HG02943 (cell line): ENCODE data around the gene PFN3.

Experiments used
- ATAC-seq: cut with Tn5 transposase; IDR thresholded peaks from one replicate; pipeline ENCODE4 v1.9.1; 2021; ENCODE audit warnings: mild to moderate bottlenecking, low read depth, moderate library complexity; ENCODE audit not compliant: unreplicated experiment

The PFN3 gene

GRCh38 chr5:177402271-177403043 lies 2.0 kb upstream of the PFN3 start:
- ATAC-seq: no peak

- ATAC-seq: no peak
Observed at GRCh38 chr5:177397875-177398390, 2.5 kb downstream of the PFN3 start.

DNA sequence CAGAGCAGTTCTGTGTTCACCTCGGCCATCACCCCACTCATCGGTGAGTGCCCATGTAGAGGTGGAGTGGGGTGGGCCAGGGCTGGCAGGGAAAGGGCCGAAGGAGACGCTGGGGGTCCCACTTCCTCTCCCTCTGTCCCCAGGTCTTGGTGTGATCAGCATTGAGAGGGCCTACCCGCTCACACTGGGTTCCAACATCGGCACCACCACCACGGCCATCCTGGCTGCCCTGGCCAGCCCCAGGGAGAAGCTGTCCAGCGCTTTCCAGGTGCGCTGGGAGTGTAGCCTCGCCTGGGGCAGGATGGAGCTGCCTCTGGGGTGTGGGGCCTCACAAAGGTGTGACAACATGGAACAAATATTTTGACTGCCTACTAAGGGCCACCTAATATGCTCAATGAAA lies 3.7 kb downstream of the PFN3 start:
- ATAC-seq: no peak

DNA sequence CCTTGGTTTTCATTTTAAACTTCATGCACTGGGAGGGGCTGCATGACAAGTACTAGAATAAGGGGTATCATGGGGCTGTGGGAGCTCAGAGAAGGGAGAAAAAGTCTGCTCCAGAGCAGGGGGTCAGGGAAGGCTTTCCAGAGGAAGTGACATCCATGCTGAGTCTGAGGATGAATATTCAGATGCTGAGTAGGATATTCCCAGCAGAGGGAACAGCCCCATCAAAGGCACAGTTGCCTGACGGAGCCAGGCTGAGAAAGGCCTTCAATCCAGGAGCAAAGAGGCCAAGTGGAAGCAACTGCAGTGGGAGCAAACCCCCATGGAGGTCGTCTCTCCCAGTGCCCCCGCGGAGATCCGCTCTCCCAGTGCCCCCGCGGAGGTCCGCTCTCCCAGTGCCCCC lies 4.4 kb downstream of the PFN3 start:
- ATAC-seq: no peak

GRCh38 chr5:177393990-177394389 lies 6.5 kb downstream of the PFN3 start:
- ATAC-seq: no peak

DNA sequence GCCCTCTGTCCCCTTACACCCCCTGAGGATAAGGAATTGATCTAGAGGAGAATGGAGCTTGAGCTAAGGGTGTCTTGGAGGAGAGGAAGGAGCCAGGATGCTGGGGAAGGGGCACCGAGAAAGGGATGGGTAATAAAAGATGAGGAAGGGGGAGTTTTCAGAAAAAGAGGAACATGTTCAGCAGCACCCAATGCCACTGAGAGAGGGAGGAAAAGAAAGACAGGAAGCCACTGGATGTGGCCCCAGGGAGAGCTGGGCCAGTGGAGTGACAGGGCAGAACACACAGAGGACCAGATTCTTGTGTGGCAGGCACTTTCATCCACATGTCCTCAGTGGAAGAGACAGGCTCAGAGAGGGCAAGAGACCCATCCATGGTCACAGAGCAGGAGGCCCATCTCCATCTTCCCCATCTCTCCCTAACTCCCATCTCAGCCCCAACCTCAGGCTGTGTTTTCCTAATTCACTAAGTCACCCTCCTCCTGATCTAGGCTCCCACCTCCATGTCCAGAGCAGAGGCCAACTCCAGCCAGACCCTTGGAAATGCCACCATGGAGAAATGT lies 7.2 kb downstream of the PFN3 start:
- ATAC-seq: no peak

GRCh38 chr5:177392765-177393164 lies 7.7 kb downstream of the PFN3 start:
- no peak for ATAC-seq

DNA sequence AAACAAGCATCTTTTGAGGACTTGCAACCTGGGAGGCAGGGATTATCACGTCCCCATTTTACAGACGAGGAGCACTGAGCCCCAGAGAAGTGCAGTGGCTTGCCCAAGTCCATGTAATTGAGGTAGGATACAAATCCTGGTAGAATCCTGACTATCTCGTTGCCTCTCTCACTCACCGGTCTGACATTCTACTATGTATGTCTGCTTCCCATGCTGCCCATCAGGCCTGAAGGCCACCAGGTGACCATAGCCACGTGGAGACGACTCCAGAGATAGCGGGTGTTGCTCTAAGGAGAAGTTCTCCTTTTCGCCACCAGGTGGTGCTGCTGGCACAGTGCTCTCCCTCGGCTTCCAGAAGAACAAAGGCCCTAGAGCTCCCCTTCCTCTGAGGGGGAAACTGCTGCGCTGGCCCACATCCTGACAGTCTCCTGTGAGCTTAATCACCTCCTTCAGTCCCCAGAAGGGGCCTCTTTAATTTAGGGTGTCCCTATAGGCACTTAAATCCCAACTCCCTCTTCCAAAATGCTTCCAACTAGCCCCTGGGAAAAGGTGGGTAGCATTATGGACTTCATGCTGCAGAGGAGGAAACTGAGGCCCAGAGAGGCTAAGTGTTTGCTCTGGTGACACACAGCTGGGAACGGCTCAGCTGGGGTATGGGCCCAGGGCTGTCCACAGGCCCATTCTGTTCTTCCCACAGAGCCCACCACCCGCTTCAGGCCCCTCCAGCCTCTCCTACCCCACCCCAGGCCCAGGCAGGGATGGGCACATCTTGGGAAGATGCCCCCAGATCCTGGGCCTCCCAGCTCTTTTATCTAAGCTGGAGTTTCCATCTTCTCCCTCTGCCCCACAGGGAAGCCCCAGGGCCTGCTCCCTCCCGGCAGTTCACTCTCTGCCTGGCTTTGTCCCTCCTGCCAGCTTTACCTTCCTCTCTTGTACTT lies 9.8 kb downstream of the PFN3 start:
- ATAC-seq: no peak

- ATAC-seq: no peak
Observed at GRCh38 chr5:177389241-177390169, 11.0 kb downstream of the PFN3 start.

- ATAC-seq: no peak
Observed at GRCh38 chr5:177388521-177389052, 11.9 kb downstream of the PFN3 start.

DNA sequence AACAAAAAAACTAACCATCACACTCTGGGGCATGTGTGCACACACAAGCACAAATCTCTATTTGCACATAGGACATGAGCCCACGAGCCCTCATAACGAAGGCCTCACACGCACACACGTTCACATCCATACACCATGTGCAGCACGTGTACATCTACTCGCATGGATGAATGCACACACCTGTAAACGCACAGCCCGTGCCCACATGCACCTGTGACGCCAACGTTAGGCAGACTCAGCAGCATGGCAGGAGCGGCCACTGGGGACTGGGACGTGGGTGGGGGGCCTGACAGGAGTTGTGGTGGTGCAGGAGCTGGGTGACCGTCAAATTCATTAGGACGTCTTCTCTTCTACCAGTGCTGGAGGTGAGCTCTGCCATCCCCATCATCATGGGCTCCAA lies 13.1 kb downstream of the PFN3 start:
- no peak for ATAC-seq

GRCh38 chr5:177386542-177386941 lies 13.9 kb downstream of the PFN3 start:
- ATAC-seq: no peak

DNA sequence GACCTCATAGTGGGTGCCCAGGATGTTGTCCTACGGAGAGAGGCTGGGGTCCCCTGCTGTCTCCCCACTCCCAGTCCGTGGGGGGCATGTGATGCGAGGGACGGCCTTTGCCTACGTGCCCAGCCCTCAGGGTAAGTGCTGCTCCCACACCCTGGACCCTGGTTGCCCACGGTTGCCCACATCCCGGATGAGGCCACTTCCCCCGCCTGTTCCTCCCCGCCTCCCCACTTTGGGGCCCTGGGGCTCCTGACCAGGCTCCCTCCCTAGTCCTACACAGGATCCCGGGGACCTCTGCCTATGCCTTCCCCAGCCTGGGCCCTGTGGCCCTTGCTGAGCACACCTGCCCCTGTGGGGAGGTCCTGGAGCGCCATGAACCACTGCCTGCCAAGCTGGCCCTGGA lies 14.7 kb downstream of the PFN3 start:
- ATAC-seq: no peak

GRCh38 chr5:177384134-177384533 lies 16.3 kb downstream of the PFN3 start, which contains the start of gene SLC34A1:
Gene SLC34A1, plus strand, starts transcription at chr5:177384434. Its CDS starts 1,308 bp downstream, at chr5:177385742.
- ATAC-seq: no peak

DNA sequence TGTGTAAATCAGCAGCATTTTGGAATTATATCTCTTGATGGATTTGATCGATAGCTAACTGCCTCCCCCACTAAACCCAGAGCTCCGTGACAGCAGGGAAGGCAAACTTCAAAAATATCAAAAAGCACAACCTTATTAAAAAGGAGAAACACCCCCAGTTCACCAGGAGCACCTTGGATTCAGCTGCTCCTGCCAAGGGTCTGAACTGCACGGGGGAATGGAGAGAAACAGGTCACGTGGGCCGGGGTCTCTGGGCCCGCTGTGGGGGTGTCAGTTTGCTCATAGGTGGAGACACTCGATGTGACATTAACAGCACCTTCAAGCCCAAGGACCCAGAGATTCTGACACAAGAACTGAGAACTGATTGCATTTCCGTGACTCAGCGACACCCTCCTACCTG lies 17.3 kb downstream of the PFN3 start:
- ATAC-seq: no peak

DNA sequence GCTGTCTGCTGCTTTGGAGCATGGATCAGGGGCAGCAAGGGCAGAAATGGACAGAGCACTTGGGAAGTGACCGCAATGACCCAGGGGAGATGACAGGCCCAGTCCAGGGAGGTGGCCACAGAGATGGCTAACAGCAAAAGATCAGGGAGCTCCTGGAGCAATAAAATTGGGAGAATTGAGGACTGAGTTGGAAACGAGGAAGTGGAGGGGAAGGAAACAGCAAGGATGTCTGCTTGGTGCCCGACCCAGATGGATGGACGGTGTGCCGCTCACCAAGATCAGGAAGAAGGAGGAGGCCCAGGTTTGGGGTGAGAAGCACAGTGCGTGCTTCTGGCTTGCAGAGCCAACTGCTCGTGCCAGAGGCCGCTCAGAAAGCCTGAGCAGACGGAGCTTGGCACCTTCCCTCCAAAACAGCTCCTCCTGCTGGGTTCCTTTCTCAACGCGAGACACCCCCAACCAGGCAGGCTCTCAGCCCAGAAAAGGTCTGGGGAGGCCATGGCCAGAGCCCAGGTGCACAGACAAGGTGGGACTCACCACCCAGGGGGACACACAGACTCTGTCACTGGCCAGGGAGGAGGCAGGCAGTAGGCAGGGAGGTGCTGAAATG lies 17.9 kb downstream of the PFN3 start:
- no peak for ATAC-seq

GRCh38 chr5:177380805-177381126 lies 19.7 kb downstream of the PFN3 start:
- no peak for ATAC-seq

- peak; percentile 65 for ATAC-seq
Observed at GRCh38 chr5:177378884-177379883, 21.3 kb downstream of the PFN3 start.
